Amniotic epithelial cell (primary cell): Measurements from ENCODE around the gene FIBCD1.
"Not testable (repeated sequence)": the region's sequence is repeated elsewhere in the genome, so short reads cannot be mapped to it uniquely, and the experiment has no call there.

Experiments used
- DNase-seq: peaks from one replicate; pipeline ENCODE4 v3.0.0-alpha.2; 2010; ENCODE audit warnings: low read depth

The FIBCD1 gene

GRCh38 chr9:130954925-130955324, 15.9 kb upstream of the FIBCD1 start:
- DNase-seq, result not testable (repeated sequence)

DNA sequence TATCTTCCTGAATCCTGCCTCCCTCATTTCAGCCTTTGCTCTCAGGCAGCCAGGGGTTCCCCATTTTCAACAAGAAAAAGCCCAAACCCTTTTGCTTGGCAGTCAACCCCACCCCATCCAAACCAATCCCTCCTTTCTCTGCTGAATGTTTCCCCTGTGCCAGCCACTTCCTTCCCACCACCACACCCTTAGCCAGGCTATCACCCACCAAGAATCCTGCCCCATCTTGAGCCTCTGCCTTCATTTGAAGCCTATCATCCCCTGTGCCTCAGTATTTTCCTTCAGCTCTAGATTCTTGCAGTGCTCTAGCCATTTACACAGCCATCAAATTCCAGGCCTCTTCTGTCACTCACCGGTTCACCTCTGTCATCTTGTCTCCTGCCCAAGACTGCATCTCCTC, 15.3 kb upstream of the FIBCD1 start:
- DNase-seq, result no peak

GRCh38 chr9:130952065-130952762, 13.2 kb upstream of the FIBCD1 start:
- DNase-seq, result no peak

- no peak for DNase-seq
Measured at GRCh38 chr9:130950039-130950311, 10.9 kb upstream of the FIBCD1 start.

DNA sequence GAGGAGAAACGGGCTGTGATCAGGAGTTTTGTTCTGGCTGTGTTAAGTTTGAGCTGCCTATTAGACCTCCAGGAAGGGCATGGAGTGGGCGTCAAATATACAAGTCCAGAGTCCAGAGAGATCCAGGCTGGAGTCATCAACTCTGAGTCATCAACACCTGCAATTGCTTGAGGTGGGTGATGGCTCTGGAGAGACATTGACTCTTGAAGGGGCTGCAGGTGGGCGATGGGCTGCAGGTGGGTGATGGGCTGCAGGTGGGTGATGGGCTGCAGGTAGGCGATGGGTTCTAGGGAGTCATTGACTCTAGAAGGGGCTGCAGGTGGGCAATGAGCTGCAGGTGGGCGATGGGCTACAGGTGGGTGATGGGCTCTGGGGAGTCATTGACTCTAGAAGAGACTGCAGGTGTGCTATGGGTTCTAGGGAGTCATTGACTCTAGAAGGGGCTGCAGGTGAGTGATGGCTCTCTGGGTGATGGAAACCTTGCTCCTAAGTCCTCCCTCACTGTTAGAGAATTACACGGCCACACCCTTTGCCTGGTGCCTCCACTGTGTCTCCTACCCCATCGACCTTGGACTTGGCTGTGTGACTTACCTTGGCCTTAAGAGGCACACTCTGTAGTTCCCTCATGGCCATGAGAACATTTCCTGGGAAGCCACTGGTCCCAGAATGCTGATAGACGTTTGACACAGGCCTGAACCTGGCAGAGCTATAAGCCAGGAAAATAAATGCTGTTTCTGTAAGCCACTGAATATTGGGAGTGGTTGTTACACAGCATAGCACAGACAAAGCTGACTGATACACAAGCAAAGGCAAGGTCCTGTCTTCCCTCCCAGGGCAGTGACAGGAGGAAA, 10.4 kb upstream of the FIBCD1 start:
- DNase-seq, result no peak

DNA sequence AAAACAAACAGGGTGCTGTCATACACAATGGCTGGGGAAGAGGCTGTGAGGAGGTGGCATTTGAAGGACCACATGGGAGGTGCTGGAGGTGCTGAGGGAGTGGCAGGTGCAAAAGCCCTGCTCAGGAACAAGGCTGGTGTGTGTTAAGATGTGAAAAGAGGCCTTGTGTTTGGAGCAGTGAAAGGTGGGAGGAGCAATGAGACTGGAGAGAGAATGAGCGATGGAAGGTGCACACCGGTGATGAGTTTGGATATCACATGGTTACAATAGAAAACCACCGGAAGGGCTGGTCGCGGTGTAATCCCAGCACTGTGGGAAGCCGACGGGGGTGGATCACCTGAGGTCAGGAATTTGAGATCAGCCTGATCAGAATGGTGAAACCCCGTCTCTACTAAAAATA, 9.2 kb upstream of the FIBCD1 start:
- DNase-seq, result no peak

DNA sequence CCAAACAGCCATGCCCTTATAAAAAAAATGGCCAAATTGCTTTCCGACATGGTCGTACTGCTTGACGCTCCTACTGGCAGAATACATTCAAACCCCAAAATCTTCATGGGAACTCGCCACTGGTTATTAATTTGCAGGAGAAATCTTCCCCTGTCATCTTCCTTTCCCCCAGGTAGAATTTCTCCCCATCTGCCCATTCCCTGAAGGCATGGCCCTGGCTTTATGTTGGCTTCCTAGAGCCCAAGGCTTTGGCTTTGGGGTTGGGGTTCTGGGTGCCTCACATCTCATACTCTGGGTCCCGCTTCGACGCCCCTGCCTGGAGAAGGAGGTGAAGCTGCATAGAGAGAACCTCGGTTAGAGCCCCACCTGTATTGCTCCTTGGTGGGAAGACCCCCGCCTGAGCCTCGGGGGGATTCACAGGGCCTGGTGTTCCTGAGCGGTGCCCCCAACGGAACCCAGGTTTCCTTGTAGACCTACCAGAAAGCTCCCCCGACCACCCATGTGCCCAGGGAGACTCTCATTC, 8.6 kb upstream of the FIBCD1 start:
- DNase-seq, result no peak

DNA sequence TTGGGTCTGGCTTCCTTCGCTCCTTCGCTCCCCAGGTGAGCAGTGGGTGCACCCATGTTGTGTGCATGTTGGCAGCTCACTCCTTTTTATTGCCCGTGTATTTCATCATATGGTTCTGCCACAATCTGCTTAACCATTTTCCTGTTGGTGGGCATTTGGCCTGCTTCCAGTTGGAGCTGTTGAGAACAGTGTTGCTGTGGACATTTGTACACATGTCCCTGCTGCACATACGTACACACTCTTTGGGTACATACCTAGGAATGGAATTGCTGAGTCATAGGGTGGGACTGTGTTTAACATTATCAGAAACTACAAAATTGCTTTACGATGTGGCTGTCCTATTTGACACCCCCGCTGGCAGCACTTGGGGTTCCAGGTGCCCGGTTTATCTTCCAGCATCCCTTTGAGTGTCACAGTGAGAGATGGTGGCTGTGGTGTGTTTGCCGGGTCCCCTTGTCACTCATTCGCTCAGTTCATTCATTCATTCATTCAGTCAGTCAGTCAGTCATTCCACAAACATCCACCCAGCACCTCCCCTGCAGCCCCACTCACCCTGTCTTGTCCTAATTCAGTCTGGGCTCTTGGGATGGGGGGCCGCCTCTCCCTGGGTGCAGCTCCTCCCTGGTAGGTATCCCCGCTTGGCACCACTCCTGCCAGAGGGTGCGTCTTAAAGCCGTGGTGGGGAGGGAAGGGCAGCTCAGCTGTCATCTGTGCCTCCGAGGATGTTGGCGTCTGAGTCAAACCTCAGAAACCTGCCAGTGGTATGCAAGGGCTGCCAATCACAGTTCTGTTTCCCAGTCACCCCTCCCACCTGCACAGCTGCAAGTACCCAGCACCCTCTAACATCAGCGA, 7.9 kb upstream of the FIBCD1 start:
- no peak for DNase-seq

DNA sequence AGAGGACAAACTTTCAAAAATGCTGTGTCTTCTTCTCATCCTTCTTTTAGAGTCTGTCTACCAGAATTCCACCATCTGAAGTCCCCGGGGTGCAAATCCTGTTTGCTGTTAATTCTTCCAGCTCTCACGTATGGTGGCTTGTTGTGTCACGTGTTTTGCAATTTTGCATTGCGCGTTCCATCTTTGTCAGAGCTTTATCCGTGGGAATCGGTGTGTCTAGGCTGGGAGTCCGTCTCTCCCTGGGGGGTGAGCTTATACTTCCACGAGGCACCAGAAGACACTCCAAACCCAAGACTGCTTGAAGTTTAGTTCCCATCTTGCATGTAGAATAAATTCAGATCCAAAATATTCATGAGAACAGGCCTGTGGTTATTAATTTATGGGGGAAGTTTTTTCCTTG, 6.1 kb upstream of the FIBCD1 start:
- no peak for DNase-seq

GRCh38 chr9:130944510-130945058, 5.5 kb upstream of the FIBCD1 start:
- no peak for DNase-seq

DNA sequence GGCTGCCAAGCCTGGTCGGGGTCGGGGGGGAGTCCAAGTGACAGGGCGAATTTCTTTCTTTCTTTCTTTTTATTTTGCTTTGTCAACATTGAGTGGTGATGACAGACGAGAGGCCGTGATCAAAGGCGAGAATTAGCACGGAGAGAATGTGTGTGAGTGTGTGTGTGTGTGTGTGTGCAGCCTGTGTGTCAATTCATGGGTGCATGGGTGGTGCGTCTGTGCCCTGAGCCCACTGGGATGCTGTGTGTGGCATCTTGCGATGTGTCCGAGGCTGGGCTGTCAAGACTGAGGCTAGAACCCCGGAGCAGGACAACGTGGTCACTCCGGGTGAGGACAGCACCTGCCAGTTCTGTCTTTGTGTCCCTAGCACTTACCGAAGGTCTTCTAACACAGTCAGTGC, 4.7 kb upstream of the FIBCD1 start:
- DNase-seq, result no peak

- DNase-seq, result no peak
Measured at GRCh38 chr9:130943221-130943620, 4.2 kb upstream of the FIBCD1 start.

DNA sequence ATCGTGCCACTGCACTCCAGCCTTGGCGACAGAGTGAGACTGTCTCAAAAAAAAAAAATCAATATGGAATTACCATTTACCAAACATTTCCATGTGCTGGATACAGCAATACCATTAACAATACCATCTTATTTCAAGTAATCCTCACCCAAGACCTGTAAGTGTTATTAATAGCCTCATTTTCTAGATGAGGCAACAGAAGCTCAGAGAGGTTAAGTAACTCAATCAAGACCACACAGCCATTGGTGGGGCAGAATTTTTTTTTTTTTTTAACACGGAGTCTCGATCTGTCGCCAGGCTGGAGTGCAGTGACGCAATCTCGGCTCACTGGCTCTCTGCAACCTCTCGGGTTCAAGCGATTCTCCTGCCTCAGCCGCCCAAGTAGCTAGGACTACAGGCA, 3.6 kb upstream of the FIBCD1 start:
- DNase-seq, result no peak

- no peak for DNase-seq
Measured at GRCh38 chr9:130942084-130942483, 3.0 kb upstream of the FIBCD1 start.

GRCh38 chr9:130940693-130941576, 1.9 kb upstream of the FIBCD1 start:
- peak; percentile 27 for DNase-seq

GRCh38 chr9:130940027-130940549, 1.0 kb upstream of the FIBCD1 start:
- DNase-seq, result no peak

DNA sequence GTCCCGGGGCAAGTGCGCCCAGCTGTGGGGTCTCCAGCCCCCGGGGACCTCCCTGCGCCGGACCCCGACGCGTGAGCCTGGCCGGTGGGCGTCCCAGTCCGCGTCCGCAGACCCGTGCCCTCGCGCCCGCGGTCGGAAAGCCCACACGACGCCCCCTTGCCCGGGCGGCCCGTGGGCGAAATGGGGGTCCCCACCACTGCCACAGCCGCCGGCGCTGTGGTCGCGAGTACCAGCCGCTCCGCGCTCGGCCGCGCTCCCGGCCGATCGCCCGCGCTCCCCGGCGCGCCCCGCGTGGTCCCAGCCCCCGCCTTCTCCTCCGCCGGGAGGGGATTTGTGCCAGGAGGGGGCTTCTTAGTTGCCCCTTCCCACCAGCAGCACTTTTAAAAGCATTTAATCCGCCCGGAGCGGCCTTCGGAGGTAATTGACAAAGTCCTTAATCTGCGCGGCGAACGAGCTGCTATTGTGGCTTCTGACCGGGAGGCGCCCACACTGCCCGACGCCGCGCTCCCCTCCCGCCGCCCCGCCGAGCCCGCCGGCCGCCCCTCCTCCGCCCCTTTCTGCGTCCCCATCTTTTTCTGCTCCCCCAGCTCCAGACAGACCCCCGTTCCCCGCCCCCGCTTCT, 469 bp upstream of the FIBCD1 start:
- DNase-seq, result no peak

DNA sequence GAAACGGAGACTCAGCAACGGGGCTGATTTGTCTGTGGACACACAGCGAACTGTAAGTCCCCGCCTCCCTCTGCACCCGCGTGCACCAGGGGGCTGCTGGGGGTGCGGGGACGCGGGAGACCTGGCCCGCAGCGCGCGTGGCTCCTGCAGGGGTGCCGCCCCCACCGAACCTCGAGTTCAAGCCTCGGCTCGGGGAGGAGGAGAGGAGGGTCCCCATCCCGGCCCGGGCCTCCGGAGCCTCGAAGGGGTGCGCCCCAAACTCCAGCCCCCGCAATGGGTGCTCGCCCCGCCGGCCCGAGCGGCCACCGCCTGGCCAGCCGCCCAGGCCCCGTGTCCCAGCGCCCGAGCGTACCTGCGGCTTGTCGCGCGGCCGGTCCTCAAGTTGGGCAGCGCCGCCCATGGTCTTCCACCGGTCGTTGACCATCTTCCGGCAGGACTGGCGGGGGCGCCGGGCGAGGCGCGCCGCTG, 829 bp downstream of the FIBCD1 start:
- DNase-seq, result no peak

GRCh38 chr9:130937146-130938076, 1.6 kb downstream of the FIBCD1 start:
- no peak for DNase-seq
